Occipital lobe (tissue), 2 donors: ENCODE data around the gene MAGEB4. TPM values are rescaled to one million over a fixed set of nuclear protein-coding genes. Genes with fewer than 3 reads are reported as not detected.
"Not testable (repeated sequence)": the region's sequence is repeated elsewhere in the genome, so short reads cannot be mapped to it uniquely, and the experiment has no call there.

Experiments used
- DNase-seq: peaks from one replicate; lab custom pipeline; 2025; lab: John Stamatoyannopoulos, UW
- total RNA-seq: library from RNA; depleted of rRNA; stranded (reverse); fragments of >200 nt; gene quantifications from one replicate; pipeline ENCODE4 v1.2.3, GENCODE V29; 2014

Gene MAGEB4
- total RNA-seq, result not detected

DNA sequence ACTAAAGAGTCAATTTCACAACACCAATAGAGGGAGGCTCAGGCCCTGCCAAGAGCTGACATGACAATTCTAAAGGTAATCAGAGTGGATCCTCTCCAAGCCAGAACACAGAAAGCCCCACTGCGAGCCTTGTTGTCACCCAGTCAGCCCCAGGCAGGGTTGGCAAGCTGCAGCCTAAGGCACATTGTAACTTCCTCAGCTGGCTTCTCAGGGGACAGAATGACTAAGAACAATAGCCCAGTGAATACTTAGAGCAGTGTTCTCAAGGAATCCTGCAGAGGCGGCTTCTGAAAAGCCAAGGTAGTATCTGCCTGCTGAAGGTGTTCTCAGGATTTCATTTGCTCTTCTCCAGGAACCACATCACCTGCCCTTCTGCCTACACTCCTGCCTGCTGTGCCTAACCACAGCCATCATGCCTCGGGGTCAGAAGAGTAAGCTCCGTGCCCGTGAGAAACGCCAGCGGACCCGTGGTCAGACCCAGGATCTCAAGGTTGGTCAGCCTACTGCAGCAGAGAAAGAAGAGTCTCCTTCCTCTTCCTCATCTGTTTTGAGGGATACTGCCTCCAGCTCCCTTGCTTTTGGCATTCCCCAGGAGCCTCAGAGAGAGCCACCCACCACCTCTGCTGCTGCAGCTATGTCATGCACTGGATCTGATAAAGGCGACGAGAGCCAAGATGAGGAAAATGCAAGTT is at the start of gene MAGEB4:
MAGEB4 (plus strand) TSS at position 277 of the 692 bp plus-strand sequence; CDS start at position 413, 136 bp downstream.
- DNase-seq, result no peak

GRCh38 chrX:30193910-30194309 is 47.9 kb upstream of the MAGEB4 start:
- DNase-seq, result not testable (repeated sequence)

GRCh38 chrX:30196322-30196721 is 45.5 kb upstream of the MAGEB4 start:
- DNase-seq, result no peak

DNA sequence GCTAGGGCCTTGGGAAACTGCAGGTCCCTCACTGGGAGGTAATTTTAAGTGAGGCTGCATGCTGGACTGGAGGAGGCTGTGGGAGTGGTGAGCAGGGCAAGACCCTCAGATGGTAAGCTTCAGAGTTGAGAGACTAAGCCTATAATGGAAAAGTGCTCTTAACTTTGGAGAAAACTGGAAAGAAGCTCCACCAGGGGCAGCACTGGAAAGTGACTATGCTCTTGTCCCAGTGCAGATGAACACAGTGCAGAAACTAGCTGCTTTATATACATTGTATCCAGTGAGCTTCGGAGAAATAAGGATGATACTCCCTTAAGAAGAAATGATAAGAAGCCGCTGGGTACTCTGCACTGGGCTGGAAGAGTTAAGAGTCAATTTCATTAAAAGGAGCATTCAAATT is 29.6 kb upstream of the MAGEB4 start:
- no peak for DNase-seq

DNA sequence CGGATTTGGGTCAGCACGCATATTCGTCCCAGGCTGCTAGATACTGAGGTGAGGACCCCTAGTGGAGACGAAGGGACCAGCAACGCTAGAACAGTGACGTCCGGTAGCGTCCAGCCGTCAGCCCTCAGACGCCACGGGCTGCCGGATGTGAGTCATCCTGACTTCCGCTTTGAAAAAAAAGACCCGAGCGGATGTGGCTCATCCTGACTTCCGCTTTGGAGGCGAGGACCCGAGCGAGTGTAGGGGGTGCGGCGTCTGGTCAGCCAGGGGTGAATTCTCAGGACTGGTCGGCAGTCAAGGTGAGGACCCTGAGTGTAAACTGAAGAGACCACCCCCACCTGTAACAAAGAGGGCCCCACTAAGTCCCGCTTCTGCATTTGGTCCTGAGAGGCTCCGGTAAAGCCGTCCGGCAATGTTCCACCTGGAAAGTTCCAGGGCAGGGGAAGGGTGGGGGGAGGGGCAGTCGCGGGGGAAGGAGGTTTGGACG is 26.4 kb upstream of the MAGEB4 start, which contains the start of gene MAGEB2:
MAGEB2 (plus strand) TSS at position 207 of the 487 bp plus-strand sequence. CDS start 3,018 bp downstream, outside the sequence.
- no peak for DNase-seq

GRCh38 chrX:30217465-30217864 is 24.3 kb upstream of the MAGEB4 start:
- no peak for DNase-seq

- DNase-seq, result no peak
Observed at GRCh38 chrX:30219372-30219771, 22.4 kb upstream of the MAGEB4 start.

DNA sequence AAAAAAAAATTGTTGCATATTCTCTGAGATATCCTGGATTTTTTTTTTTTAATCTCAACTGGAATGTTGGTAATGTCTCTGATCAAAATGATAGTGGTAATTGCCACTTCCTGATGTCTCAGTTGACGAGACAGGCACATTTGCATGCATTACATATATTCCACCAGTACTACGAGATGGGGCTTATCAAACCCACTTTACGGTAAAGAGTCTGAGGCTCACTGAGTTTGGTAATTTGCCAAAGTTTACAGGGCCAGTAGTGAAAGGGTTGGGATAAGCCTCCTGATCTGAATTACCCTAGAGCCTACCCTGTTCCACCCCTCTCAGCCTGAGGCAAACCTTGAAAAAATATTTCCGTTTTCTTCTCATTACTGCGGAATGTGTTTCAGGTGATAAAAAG is 21.1 kb upstream of the MAGEB4 start:
- no peak for DNase-seq

GRCh38 chrX:30224536-30224935 is 17.3 kb upstream of the MAGEB4 start:
- no peak for DNase-seq

- no peak for DNase-seq
Observed at GRCh38 chrX:30228526-30228925, 13.3 kb upstream of the MAGEB4 start.

DNA sequence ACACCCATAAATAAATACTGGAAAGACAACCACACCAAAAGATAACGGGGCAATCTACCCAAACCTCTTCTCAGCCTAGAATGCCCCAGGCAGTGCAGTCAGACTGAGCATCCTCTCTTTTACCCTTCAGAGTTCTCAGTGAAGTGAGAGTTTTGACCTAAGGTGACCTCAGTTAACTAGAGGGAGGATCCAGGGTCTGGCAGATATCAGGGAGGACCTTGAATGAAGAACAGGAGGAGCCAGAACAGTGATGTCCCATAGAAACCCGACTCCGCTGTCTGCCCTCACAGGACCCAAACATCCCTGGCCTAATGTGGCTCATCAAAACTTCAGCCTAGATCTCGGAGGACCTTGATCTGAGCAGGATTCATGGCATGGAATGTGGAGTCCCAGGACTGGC is 11.4 kb upstream of the MAGEB4 start, which contains the start of gene MAGEB3:
MAGEB3 (plus strand) TSS at position 263 of the 400 bp plus-strand sequence. CDS start 5,268 bp downstream, outside the sequence.
- DNase-seq, result no peak

DNA sequence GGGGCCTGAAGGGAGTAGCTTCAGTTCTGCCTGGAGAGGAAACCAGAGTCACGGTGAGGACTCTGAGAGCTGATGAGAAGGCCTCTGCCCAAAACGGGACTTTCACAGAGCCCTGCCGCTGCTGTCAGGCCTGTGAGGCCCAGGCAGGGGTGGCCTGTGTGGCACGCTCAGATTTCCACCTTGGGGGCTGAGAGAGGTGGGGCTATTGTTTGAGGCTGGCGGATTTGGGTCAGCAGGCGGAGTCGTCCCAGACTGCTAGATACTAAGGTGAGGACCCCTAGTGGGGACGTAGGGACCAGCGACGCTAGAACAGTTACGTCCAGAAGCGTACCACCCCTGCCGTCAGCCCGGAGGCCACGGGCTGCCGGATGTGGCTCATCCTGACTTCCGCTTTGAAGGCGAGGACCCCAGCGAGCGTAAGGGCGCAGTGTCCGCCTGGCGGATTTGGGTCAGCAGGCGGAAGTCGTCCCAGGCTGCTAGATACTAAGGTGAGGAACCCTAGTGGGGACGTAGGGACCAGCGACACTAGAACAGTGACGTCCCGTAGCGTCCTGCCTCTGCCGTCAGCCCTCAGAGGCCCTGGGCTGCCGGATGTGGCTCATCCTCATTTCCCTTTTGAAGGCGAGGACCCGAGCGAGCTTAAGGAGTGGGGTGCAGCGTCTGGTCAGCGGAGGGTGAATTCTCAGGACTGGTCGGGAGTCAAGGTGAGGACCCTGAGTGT is 5.1 kb downstream of the MAGEB4 start, which contains the start of gene MAGEB1:
MAGEB1 (plus strand) TSS at position 378 of the 721 bp plus-strand sequence. CDS start 3,348 bp downstream, outside the sequence.
- no peak for DNase-seq

DNA sequence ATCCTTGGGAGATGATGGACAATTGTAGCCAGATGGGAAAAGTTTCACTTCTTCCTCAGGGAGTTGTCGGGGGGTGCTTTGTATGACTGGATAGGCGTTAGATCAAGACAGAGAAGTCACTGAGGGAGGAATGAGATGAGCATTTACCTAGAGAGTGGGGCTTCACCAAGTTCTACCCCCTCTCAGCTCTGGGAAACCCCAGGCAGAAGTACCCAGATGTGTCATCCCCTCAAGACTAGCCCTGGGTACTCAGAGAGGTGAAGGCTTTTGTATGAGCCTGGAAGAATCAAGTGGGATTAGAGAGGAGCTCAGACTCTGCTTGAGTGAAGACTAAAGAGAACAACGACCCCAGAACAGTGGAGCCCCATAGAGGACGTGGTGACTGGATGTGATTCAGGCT is 7.1 kb downstream of the MAGEB4 start:
- no peak for DNase-seq

GRCh38 chrX:30253257-30253656 is 11.5 kb downstream of the MAGEB4 start:
- no peak for DNase-seq

DNA sequence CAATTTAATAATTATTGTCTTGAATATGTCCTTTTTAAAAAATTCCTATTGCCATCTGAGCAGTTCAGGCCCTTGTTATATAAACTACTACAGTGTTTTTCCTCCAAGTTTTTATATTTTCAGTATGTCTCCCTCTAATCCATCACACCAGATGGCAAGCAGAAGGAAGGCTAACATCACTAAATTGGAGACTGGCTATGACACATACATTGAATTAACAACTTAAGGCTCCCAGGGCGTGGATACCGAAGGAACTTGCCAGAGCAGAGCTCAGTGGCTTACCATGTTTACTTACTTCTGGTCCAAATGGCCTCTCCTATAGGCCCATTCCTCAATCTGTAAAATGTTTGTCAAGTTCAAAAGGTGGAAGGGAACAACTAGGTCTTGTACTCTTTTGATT is 18.1 kb downstream of the MAGEB4 start:
- DNase-seq, result no peak

DNA sequence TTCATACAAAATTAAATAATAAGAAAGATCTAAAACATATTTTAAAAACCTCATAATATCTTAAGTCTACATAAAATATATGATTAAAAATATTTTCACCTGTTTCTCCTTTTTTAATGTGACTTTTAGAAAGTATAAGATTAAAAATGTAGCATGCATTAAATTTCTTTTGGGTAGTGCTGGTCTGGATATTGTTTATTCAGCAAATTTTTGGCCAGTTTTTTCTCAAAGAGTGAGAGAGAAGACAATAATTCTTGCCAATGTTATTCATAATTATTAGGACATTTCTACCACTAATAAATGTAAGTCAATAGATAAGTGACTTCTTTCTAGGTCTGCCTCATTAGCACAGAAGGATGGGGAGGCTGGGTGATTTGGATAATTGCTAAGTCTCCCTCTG is 19.2 kb downstream of the MAGEB4 start:
- no peak for DNase-seq

DNA sequence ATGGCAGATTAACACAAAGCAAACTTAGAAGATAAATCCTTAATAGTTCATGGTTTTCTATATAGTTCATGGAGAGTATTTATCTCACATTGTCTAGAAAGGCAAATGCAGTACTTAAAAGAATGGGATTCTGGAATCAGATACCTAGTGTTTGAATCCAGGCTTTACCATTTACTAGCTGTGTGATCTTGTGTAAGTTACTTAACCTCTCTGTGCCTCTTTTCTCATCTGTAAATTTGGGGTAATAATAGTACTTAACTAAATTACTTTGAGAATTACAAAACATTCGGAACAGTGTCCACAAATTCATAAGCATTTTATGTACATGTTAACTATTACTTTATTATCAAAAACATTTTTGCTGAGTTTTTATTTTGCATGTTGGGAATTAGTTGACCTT is 21.0 kb downstream of the MAGEB4 start:
- DNase-seq, result no peak

- DNase-seq, result no peak
Observed at GRCh38 chrX:30270639-30271038, 28.8 kb downstream of the MAGEB4 start.

DNA sequence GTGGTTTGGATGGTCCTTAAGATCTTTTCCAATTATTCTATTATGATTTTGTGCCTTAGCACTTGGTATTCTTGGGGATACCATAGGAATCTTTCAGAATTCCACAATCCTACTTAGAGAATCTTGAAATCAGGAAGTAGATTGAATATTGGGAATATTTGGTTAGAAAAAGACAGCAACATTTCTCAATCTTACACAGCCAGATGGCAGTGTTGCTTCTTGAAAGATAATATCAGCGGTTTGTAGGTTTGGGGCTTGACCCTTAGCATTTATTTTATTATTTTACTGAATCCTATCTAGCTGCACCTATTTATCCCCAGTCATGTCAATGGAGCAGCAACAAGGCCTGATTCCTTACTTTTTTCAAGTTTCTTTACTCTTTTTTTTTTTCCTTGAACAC is 33.7 kb downstream of the MAGEB4 start:
- DNase-seq, result no peak

DNA sequence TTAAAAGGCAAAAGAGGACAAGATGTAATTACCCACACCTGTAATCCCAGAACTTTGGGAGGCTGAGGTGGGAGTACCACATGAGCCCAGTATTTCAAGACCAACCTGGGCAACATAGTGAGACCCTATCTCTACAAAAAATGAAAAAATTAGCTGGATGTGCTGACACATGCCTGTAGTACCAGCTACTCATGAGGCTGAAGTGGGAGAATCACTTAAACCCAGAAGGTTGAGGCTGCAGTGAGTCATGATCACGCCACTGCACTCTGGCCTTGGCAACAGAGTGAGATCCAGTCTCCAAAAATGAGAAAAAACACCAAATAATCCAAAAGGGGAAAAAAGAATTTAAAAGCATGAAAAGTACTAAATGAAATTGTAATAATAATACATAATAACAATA is 36.6 kb downstream of the MAGEB4 start:
- no peak for DNase-seq

DNA sequence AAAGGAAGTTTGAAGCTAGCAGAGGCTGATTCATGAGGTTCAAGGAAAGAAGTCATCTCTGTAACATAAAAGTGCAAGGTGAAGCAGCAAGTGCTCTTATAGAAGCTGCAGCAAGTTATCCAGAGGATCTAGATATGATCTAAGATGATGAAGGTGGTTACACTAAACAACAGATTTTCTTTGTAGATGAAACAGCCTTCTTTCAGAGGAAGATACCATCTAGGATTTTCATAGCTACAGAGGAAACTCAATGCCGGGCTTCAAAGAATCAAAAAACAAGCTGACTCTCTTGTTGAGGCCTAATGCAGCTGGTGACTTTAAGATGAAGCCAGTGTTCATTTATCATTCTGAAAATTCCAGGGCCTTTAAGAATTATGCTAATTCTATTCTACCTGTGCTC is 38.6 kb downstream of the MAGEB4 start:
- no peak for DNase-seq

DNA sequence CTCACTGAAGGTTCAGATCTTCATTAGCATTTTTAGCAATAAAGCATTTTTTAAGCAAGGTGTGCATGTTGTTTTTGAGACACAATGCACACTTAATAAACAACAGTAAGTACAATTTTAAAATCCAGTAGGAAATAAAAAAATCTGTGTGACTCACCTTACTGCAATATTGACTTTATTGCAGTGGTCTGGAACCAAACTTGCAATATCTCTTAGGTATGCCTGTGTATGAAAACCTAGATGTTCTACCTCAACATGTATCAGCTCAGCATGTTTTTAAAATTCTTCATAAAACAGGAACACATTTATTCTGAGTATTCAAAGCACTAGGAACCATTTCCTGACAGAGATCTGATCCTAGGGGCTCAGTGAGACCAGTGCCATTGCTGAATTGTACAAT is 40.7 kb downstream of the MAGEB4 start:
- DNase-seq, result no peak
